HCT116 (cell line): ENCODE data around the gene TRIM67. TPM values are rescaled to one million over a fixed set of nuclear protein-coding genes. Genes with fewer than 3 reads are reported as not detected.

ENCODE experiments used
- ATAC-seq: fragments of 200-7000 bp; cut with Tn5 transposase; 2 replicates; pipeline ENCODE4 v1.9.1; 2020; ENCODE audit warnings: mild to moderate bottlenecking, moderate library complexity
- BruUV-seq: library from RNA; stranded (reverse); fragments of 400-500 nt; replicated peaks from 2 replicates; lab custom pipeline; 2021; lab: Mats Ljungman, UMichigan
- CTCF ChIA-PET: fragments of 300-600 bp; sonication (Branson Sonifier 250); formaldehyde crosslinking; loops from one replicate; lab custom pipeline; 2021; ENCODE audit warnings: antibody characterized with exemption; lab: Charles Lee
- POLR2A ChIA-PET: fragments of 300-600, 350-600 bp; sonication (Branson Sonifier 250); formaldehyde crosslinking; loops from one replicate; lab custom pipeline; 2021; ENCODE audit warnings: antibody characterized with exemption; lab: Charles Lee
- RAD21 ChIA-PET, 2 experiments: fragments of 300-600 bp; sonication (Branson Sonifier 250); formaldehyde crosslinking; loops; one replicate each; lab custom pipeline; 2023; ENCODE audit warnings: low total read pairs in 2 of 2; ENCODE audit not compliant: uncharacterized antibody in 2 of 2, unreplicated experiment in 2 of 2, low non-redundant PET in 1 of 2; lab: Charles Lee
- DNase-seq: peaks from one replicate; pipeline ENCODE4 v3.0.0-alpha.2; 2010; ENCODE audit warnings: low read depth, low spot score
- H2AFZ ChIP-seq: fragments of 200-600 bp; shearing (Covaris generic), sonication (generic); 2 replicates; pipeline ENCODE4 v1.6.1; 2017; ENCODE audit warnings: low read depth, mixed run types, mixed read lengths, antibody characterized with exemption, low read length; ENCODE audit not compliant: poor library complexity, severe bottlenecking
- H3K27ac ChIP-seq: 2 replicates; pipeline ENCODE4 v1.5.1; 2012; ENCODE audit warnings: low read depth, low read length
- H3K27me3 ChIP-seq: fragments of 200-600 bp; sonication (generic); 2 replicates; pipeline ENCODE4 v1.6.1; 2016; ENCODE audit warnings: mixed run types, low read length, mixed read lengths; ENCODE audit not compliant: insufficient read depth
- H3K36me3 ChIP-seq, 2 experiments: fragments of 200-500 bp in 1 of 2; fragments of 200-600 bp in 1 of 2; sonication (Bioruptor generic) in 1 of 2; sonication (generic) in 1 of 2; 2 replicates each; pipeline versions ENCODE4 v1.5.1 to v1.6.1; 2014 to 2016; ENCODE audit warnings: low read length in 2 of 2, inconsistent platforms in 1 of 2, mixed read lengths in 1 of 2, mixed run types in 1 of 2; ENCODE audit not compliant: insufficient read depth in 2 of 2, control insufficient read depth in 1 of 2
- H3K4me1 ChIP-seq, 2 experiments: fragments of 200-600 bp in 1 of 2; sonication (generic) in 1 of 2; 2 replicates each; pipeline versions ENCODE4 v1.5.1 to v1.6.1; 2012 to 2017; ENCODE audit warnings: low read length in 2 of 2, inconsistent platforms in 1 of 2, mild to moderate bottlenecking in 1 of 2, mixed read lengths in 1 of 2, mixed run types in 1 of 2, moderate library complexity in 1 of 2; ENCODE audit not compliant: insufficient read depth in 2 of 2, control insufficient read depth in 1 of 2
- H3K4me2 ChIP-seq: fragments of 200-600 bp; sonication (generic); 2 replicates; pipeline ENCODE4 v1.6.1; 2017; ENCODE audit warnings: mixed run types, low read length, mixed read lengths
- H3K4me3 ChIP-seq, 2 experiments: fragments of 200-600 bp in 1 of 2; sonication (generic) in 1 of 2; replicated peaks in 1 of 2; 2 replicates each; pipeline ENCODE4 v1.5.1; 2011 to 2016; ENCODE audit warnings: low read length in 2 of 2, control low read depth in 1 of 2, low read depth in 1 of 2, mild to moderate bottlenecking in 1 of 2, mixed read lengths in 1 of 2, mixed run types in 1 of 2
- H3K79me2 ChIP-seq: fragments of 200-600 bp; sonication (generic); 2 replicates; pipeline ENCODE4 v1.6.1; 2017; ENCODE audit warnings: mild to moderate bottlenecking, mixed run types, low read length, moderate library complexity, mixed read lengths; ENCODE audit not compliant: insufficient read depth
- H3K9ac ChIP-seq: fragments of 200-600 bp; sonication (generic); 2 replicates; pipeline ENCODE4 v1.6.1; 2016; ENCODE audit warnings: low read length, mixed read lengths
- H3K9me2 ChIP-seq: fragments of 200-600 bp; sonication (generic), shearing (Covaris generic); 2 replicates; pipeline ENCODE4 v1.6.1; 2017; ENCODE audit warnings: mixed run types, mild to moderate bottlenecking, moderate library complexity; ENCODE audit not compliant: insufficient read depth
- H3K9me3 ChIP-seq, 2 experiments: fragments of 200-500 bp in 1 of 2; fragments of 200-600 bp in 1 of 2; sonication (Bioruptor generic) in 1 of 2; sonication (generic) in 1 of 2; 2 replicates each; pipeline ENCODE4 v1.6.1; 2014 to 2017; ENCODE audit warnings: low read length in 2 of 2, mixed read lengths in 2 of 2, inconsistent platforms in 1 of 2, low read depth in 1 of 2, mild to moderate bottlenecking in 1 of 2, mixed run types in 1 of 2, moderate library complexity in 1 of 2; ENCODE audit not compliant: control insufficient read depth in 1 of 2, insufficient read depth in 1 of 2
- H4K20me1 ChIP-seq: fragments of 200-600 bp; sonication (generic), shearing (Covaris generic); 2 replicates; pipeline ENCODE4 v1.6.1; 2017; ENCODE audit warnings: mixed run types, mild to moderate bottlenecking, moderate library complexity; ENCODE audit not compliant: insufficient read depth
- CTCF ChIP-seq, 3 experiments: fragments of 200-600 bp in 1 of 3; sonication (generic) in 1 of 3; IDR thresholded peaks in 2 of 3; conservative IDR thresholded peaks in 1 of 3; 2 replicates each; pipeline ENCODE4 v1.5.1; 2012 to 2017; ENCODE audit warnings: low read depth in 2 of 3, low read length in 2 of 3, antibody characterized with exemption in 1 of 3, borderline replicate concordance in 1 of 3, control low read depth in 1 of 3, mild to moderate bottlenecking in 1 of 3, mixed read lengths in 1 of 3, mixed run types in 1 of 3, moderate library complexity in 1 of 3; ENCODE audit not compliant: insufficient read depth in 1 of 3
- JUND ChIP-seq: IDR thresholded peaks from 2 replicates; pipeline ENCODE4 v1.6.1; 2012
- POLR2A ChIP-seq: IDR thresholded peaks from 2 replicates; pipeline ENCODE4 v1.7.0; 2011; ENCODE audit warnings: borderline replicate concordance; ENCODE audit not compliant: insufficient read depth, insufficient read length; ENCODE audit errors: extremely low read depth
- TCF7L2 ChIP-seq: IDR thresholded peaks from 2 replicates; pipeline ENCODE4 v1.7.0; 2011; ENCODE audit warnings: borderline replicate concordance, inconsistent platforms; ENCODE audit not compliant: insufficient read depth, insufficient read length; ENCODE audit errors: extremely low read depth
- intact Hi-C: fragments of 100-400 bp; cut with micrococcal nuclease; formaldehyde crosslinking; loops from 2 replicates; pipeline ENCODE4 v1.10.0; 2022
- total RNA-seq: library from RNA; stranded (reverse); gene quantifications from one replicate; pipeline ENCODE4 v1.2.1, GENCODE V29; 2021; ENCODE audit not compliant: unreplicated experiment
- TF ChIP-seq, protein P1 (sequence below): IDR thresholded peaks from 2 replicates; pipeline ENCODE4 v1.6.1; 2012

The TRIM67 gene
- total RNA-seq, 1 experiment from 2014 or later: 0.02 TPM

- no peak for TF ChIP-seq CTCF (IDR thresholded peaks at IDR 0.05 in 2 of 3, conservative IDR thresholded peaks at IDR 0.05 in 1 of 3; ENCODE audit: borderline replicate concordance in 1 of 3, insufficient read depth in 1 of 3, low read depth in 2 of 3, low read length in 2 of 3)
- no peak for TF ChIP-seq TCF7L2
- TF ChIP-seq POLR2A: no peak
- TF ChIP-seq, protein P1, sequence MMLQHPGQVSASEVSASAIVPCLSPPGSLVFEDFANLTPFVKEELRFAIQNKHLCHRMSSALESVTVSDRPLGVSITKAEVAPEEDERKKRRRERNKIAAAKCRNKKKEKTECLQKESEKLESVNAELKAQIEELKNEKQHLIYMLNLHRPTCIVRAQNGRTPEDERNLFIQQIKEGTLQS: no peak
- TF ChIP-seq, all 23 proteins: peak for 0
These were observed 17.1 kb downstream of the TRIM67 start (continued) for GRCh38 chr1:231178970-231179369.

DNA sequence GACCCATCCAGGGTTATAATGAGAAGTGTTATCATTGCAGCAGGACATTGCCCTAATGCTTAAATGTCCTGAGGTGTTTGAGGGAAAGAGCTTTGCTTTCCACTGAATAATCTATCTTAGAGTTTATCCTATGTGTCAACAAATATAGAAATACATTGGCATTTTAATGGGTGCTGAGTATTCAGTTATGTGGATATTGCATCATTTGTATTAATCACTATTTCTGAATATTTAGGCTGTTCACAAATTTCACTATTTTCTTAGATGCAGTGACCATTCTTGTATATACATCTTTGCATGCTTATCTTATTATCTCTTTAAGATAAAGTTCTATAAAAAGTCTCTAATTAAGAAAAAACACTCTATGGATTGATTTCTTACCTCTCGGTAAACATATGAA is 18.2 kb downstream of the TRIM67 start:
- H3K27me3 ChIP-seq: peaks cover 20% of the 10 kb centered on the region

More for the DNA sequence above, 18.2 kb downstream of the TRIM67 start:
- DNase-seq: no peak
- Histone ChIP-seq H3K9me2 (no peaks in the 10 kb centered on the region), H4K20me1 (no peaks in the 10 kb centered on the region), H3K9ac (no peak overlapping the region), H3K9me3 (no peaks in the 10 kb centered on the region; a peak in 1 of 4 replicates), H3K79me2 (no peaks in the 10 kb centered on the region), H3K4me3 (no peak overlapping the region), H3K36me3 (no peaks in the 10 kb centered on the region), H2AFZ (no peak overlapping the region), H3K4me1 (no peaks in the 10 kb centered on the region), H3K4me2 (no peak overlapping the region), H3K27ac (no peak overlapping the region)
- ATAC-seq: no peak
- CTCF ChIA-PET: no interaction called here
- RAD21 ChIA-PET: no interaction called here
- no TSS peak for BruUV-seq
- TF ChIP-seq, protein P1: no peak
- no peak for TF ChIP-seq CTCF (IDR thresholded peaks at IDR 0.05 in 2 of 3, conservative IDR thresholded peaks at IDR 0.05 in 1 of 3; ENCODE audit: borderline replicate concordance in 1 of 3, insufficient read depth in 1 of 3, low read depth in 2 of 3, low read length in 2 of 3)
- TF ChIP-seq JUND: no peak
- intact Hi-C loops: no loop called here
- POLR2A ChIA-PET: no interaction called here
